HFFc6 (cell line): ENCODE data around the gene GIMAP6. TPM values are rescaled to one million over a fixed set of nuclear protein-coding genes. Genes with fewer than 3 reads are reported as not detected.
"Not testable (repeated sequence)": the region's sequence is repeated elsewhere in the genome, so short reads cannot be mapped to it uniquely, and the experiment has no call there.

Experiments used
- DNase-seq: peaks from one replicate; pipeline ENCODE4 v3.0.0-alpha.2; 2018
- H3K27ac Mint-ChIP-seq: 2 replicates; pipeline ENCODE4 v1.8.0; 2020; ENCODE audit warnings: mild to moderate bottlenecking, mixed read lengths
- H3K27me3 Mint-ChIP-seq: 2 replicates; pipeline ENCODE4 v1.8.0; 2021; ENCODE audit warnings: mild to moderate bottlenecking, moderate library complexity, mixed read lengths; ENCODE audit not compliant: insufficient read depth
- H3K36me3 Mint-ChIP-seq: 2 replicates; pipeline ENCODE4 v1.8.0; 2021; ENCODE audit warnings: low read depth, mixed read lengths
- H3K4me1 Mint-ChIP-seq: 2 replicates; pipeline ENCODE4 v1.8.0; 2020; ENCODE audit warnings: low read depth, mixed read lengths
- H3K4me3 Mint-ChIP-seq: 2 replicates; pipeline ENCODE4 v1.8.0; 2020; ENCODE audit warnings: mild to moderate bottlenecking, moderate library complexity, mixed read lengths
- H3K9me3 Mint-ChIP-seq: 2 replicates; pipeline ENCODE4 v1.8.0; 2020; ENCODE audit warnings: mild to moderate bottlenecking, mixed read lengths
- total RNA-seq, 6 experiments: library from RNA; stranded (reverse); fragmentation: NEBNext Ultra II Directional; extraction: Animal tissue kit (Norgen Biotek cat#: 25700); gene quantifications; 2 replicates in 1 of 6; 3 replicates in 5 of 6; pipeline ENCODE4 v1.2.3, GENCODE V29; 2021
- TF ChIP-seq, protein P1 (sequence below): fragments of 200-600 bp; sonication (generic); IDR thresholded peaks from 2 replicates; pipeline ENCODE4 v1.5.0; 2021; ENCODE audit warnings: antibody characterized with exemption, mild to moderate bottlenecking

The GIMAP6 gene
- total RNA-seq, 6 experiments from 2014 or later: not detected

DNA sequence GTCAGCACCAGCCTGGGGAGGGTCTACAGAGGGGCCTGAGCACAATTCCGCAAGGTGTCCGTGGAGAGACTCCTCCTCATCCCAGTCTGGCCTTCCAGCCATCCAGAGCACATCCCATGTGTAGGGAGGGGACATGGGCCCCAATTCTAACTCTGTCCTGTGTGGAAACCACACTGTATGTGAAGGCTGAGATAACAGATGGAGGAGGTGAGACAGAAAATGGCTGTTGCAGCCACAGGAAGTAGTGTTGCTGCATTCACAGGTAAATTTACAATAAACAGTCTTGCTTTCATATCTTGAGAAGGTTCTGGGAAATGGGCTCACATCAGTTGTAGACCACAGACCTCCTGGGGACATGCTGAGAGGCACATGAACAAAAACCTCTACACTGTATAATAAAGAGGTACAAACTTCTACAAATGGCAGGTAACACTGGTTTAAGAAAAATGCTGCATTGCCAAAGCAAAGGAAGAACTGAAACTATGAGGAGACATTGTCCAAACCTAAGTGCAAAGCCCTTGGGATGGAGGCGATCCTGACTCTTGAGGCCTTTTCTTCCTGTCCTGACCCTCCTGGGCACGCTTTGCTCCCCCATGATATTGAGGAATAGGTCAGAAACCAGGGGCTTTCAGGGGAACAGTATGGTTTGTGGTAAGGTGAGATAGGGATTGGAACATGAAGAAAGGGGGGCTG lies 31.8 kb upstream of the GIMAP6 start:
- Mint-ChIP-seq H3K9me3 (peaks cover 42% of the 10 kb centered on the region), H3K27me3 (no peaks in the 10 kb centered on the region), H3K4me3 (no peak overlapping the region), H3K27ac (no peak overlapping the region), H3K4me1 (no peaks in the 10 kb centered on the region), H3K36me3 (no peaks in the 10 kb centered on the region)
- TF ChIP-seq, protein P1, sequence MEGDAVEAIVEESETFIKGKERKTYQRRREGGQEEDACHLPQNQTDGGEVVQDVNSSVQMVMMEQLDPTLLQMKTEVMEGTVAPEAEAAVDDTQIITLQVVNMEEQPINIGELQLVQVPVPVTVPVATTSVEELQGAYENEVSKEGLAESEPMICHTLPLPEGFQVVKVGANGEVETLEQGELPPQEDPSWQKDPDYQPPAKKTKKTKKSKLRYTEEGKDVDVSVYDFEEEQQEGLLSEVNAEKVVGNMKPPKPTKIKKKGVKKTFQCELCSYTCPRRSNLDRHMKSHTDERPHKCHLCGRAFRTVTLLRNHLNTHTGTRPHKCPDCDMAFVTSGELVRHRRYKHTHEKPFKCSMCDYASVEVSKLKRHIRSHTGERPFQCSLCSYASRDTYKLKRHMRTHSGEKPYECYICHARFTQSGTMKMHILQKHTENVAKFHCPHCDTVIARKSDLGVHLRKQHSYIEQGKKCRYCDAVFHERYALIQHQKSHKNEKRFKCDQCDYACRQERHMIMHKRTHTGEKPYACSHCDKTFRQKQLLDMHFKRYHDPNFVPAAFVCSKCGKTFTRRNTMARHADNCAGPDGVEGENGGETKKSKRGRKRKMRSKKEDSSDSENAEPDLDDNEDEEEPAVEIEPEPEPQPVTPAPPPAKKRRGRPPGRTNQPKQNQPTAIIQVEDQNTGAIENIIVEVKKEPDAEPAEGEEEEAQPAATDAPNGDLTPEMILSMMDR: no peak
- DNase-seq: no peak

DNA sequence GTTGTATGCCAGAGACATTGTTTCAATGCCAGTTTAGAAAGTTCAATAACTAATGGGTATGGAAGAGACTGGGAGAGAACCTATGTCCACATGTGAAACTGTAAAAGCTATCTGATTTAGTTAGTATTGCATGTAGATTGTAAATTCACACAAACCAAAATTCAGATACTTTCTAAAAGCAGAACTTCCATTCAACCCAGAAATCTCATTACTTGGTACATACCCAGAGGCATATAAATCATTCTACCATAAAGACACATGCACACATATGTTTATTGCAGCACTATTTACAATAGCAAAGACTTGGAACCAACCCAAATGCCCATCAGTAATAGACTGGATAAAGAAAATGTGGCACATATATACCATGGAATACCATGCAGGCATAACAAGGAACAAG lies 30.6 kb upstream of the GIMAP6 start:
- H3K4me3 Mint-ChIP-seq, DNase-seq, H3K27ac Mint-ChIP-seq, H3K36me3 Mint-ChIP-seq, H3K4me1 Mint-ChIP-seq, H3K27me3 Mint-ChIP-seq: not testable (repeated sequence)
- H3K9me3 Mint-ChIP-seq: peaks cover 51% of the 10 kb centered on the region

DNA sequence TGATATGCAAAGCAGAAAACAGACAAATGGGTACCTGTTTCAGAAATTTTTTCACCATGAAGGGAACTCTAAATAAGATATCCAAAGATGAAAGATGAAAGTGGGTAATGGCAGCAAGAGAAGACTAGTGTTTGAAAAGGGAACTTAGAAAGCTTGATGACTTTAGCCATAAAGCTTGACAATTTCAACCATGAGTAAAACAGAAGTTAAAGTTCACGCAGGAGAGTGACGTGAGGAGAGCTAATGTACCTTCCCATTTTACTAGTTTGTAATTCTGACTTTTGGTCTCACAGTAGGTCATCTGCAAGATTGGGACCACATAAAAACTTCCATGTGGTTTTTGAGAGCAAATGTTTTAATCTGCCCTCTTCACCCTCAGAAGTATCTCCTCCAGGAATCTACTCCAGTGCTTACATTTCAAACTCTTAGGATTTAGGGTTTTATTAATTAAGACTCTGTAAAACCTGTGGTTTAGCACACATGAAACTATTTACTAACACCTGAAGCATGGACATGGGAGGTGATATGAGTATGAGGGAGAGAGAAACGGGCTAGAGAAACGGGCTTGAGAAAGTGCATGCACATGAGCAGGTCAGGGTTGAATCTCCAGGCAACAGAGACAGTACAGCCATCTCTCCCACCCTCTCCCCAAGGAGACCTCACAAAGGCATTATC lies 28.9 kb upstream of the GIMAP6 start:
- H3K4me3 Mint-ChIP-seq: no peak overlapping the region
- H3K4me1 Mint-ChIP-seq: no peaks in the 10 kb centered on the region
- H3K27ac Mint-ChIP-seq: no peak overlapping the region
- TF ChIP-seq, protein P1: no peak
- H3K36me3 Mint-ChIP-seq: no peaks in the 10 kb centered on the region
- DNase-seq: no peak
- H3K27me3 Mint-ChIP-seq: no peaks in the 10 kb centered on the region
- H3K9me3 Mint-ChIP-seq: peaks cover 53% of the 10 kb centered on the region

DNA sequence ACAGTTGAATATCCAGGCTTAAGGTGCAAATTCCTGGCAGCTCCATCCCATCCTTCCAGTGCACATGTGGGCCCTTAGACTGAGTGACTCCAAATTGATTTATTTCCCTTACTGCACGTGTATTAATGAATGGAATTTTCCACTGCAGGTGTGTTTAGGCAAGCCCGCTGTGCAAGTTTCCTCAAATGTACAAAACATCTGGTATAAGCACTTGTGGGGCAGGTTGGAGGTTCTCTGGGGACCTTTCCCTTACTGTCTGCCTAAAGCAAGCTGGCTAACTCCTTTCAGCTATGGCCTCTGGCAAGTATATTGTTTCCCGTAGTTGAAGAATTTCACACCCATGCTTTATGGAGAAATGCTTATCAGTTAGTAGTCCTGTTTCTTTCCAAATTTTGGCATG lies 25.3 kb upstream of the GIMAP6 start:
- no peak overlapping the region for H3K4me3 Mint-ChIP-seq
- H3K4me1 Mint-ChIP-seq: no peaks in the 10 kb centered on the region
- TF ChIP-seq, protein P1: no peak
- no peaks in the 10 kb centered on the region for H3K36me3 Mint-ChIP-seq
- H3K27ac Mint-ChIP-seq: no peak overlapping the region
- peaks cover 54% of the 10 kb centered on the region for H3K9me3 Mint-ChIP-seq
- H3K27me3 Mint-ChIP-seq: no peaks in the 10 kb centered on the region
- no peak for DNase-seq

DNA sequence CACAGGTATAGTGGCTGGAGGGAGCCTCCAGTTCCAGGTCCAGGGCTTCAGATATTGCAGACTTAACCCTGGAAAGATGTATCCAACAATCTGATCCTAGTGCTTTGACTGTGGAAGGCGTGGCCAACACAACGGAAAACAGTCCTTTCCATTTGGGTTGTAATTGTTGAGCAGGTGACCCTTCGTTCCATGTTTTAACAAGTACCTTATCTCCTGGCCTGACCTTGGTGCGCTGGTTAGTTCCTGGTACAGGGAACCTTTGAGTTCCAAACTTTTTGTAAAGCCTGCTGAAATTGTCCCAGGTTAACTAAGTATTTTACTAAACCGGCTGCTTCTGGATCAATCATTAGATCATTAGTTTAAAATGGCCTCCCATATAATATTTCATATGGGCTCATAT lies 23.9 kb upstream of the GIMAP6 start:
- DNase-seq: no peak
- Mint-ChIP-seq H3K36me3 (no peaks in the 10 kb centered on the region), H3K9me3 (peaks cover 60% of the 10 kb centered on the region)

DNA sequence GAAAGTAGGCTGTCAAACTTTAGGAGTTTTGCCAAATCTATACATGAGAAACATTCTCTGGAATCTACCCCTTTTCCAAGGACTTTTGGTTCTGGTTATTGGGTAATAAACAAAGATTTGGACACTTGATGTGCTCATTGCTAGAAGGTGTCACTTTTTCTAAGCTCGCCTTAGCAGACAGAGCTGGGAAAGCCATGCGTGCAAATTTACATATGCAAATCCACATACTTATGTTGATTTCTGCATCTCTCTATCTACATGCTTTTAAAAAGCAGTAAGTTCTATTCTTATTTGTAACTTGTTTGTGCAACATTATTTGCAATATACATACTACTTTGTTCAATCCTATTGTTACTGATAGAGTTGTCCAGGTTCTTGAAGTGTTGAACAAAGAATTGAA lies 22.5 kb upstream of the GIMAP6 start:
- no peaks in the 10 kb centered on the region for H3K36me3 Mint-ChIP-seq
- H3K4me3 Mint-ChIP-seq: no peak overlapping the region
- peaks cover 61% of the 10 kb centered on the region for H3K9me3 Mint-ChIP-seq

More for the DNA sequence above, 23.9 kb upstream of the GIMAP6 start:
- Mint-ChIP-seq H3K4me1 (no peaks in the 10 kb centered on the region), H3K27ac (no peak overlapping the region), H3K27me3 (no peaks in the 10 kb centered on the region), H3K4me3 (no peak overlapping the region)
- TF ChIP-seq, protein P1: no peak

More for the DNA sequence above, 22.5 kb upstream of the GIMAP6 start:
- no peak for DNase-seq
- Mint-ChIP-seq H3K4me1 (no peaks in the 10 kb centered on the region), H3K27ac (no peak overlapping the region), H3K27me3 (no peaks in the 10 kb centered on the region; the same call in 1 of the 2 replicates)
- TF ChIP-seq, protein P1: no peak
